ENCODE data around the gene LINC00632. TPM values are rescaled to one million over a fixed set of nuclear protein-coding genes. Genes with fewer than 3 reads are reported as not detected.

Gene LINC00632
- total and polyA plus RNA-seq, 10 donors, result 0.12 to 143 (median 24.7) TPM

GRCh38 chrX:140821280-140821679 lies 111.7 kb downstream of the LINC00632 start:
- H3K27ac ChIP-seq, result no peak overlapping the region
- H3K9me3 ChIP-seq, result no peaks in the 10 kb centered on the region
- no peak overlapping the region for H3K4me3 ChIP-seq
- no peaks in the 10 kb centered on the region for H3K4me1 ChIP-seq
- WGBS, 5 donors, result 45 to 68% (median 54%) methylated on average over 3 of the region's 3 CpGs
- no peak for DNase-seq
- H3K36me3 ChIP-seq, result no peaks in the 10 kb centered on the region
- intact Hi-C loops (cut with DNase I; ENCODE audit: low total_unique reads), result no loop called here
- TF ChIP-seq CTCF (IDR thresholded peaks at IDR 0.05 in 8 of 11, conservative IDR thresholded peaks at IDR 0.05 in 3 of 11) (no peak), POLR2AphosphoS5 (IDR thresholded peaks at IDR 0.05) (no peak), POLR2A (IDR thresholded peaks at IDR 0.05) (no peak)
- H3K27me3 ChIP-seq (replicated peaks in 1 of 7), result peaks cover 0 to 6% (median 0%) of the 10 kb centered on the region in 7 donors

- Histone ChIP-seq H3K36me3 (no peaks in the 10 kb centered on the region), H3K27ac (no peak overlapping the region), H3K4me1 (no peaks in the 10 kb centered on the region), H3K9me3 (no peaks in the 10 kb centered on the region), H3K27me3 (replicated peaks in 1 of 7) (peaks cover 0 to 6% (median 0%) of the 10 kb centered on the region in 7 donors), H3K4me3 (no peak overlapping the region)
- DNase-seq, result no peak
- intact Hi-C loops (cut with DNase I; ENCODE audit: low total_unique reads), result no loop called here
- 11 to 43% (median 17%) methylated on average over 1 of the region's 1 CpG for WGBS, 5 donors
- TF ChIP-seq POLR2A (IDR thresholded peaks at IDR 0.05) (no peak), POLR2AphosphoS5 (IDR thresholded peaks at IDR 0.05) (no peak), CTCF (IDR thresholded peaks at IDR 0.05 in 8 of 11, conservative IDR thresholded peaks at IDR 0.05 in 3 of 11) (no peak)
These were observed 112.6 kb downstream of the LINC00632 start for GRCh38 chrX:140822184-140822583.

GRCh38 chrX:140822861-140823260 lies 113.3 kb downstream of the LINC00632 start:
- H3K27me3 ChIP-seq (replicated peaks in 1 of 7), result peaks cover 0 to 4% (median 0%) of the 10 kb centered on the region in 7 donors
- no peaks in the 10 kb centered on the region for H3K4me1 ChIP-seq
- H3K27ac ChIP-seq, result no peak overlapping the region
- TF ChIP-seq POLR2A (IDR thresholded peaks at IDR 0.05), result no peak
- no peak for TF ChIP-seq POLR2AphosphoS5 (IDR thresholded peaks at IDR 0.05)
- H3K9me3 ChIP-seq, result no peaks in the 10 kb centered on the region
- H3K4me3 ChIP-seq, result no peak overlapping the region
- WGBS, 5 donors, result 19 to 41% (median 27%) methylated on average over 3 of the region's 3 CpGs
- H3K36me3 ChIP-seq, result no peaks in the 10 kb centered on the region
- intact Hi-C loops (cut with DNase I; ENCODE audit: low total_unique reads), result no loop called here
- no peak for DNase-seq

GRCh38 chrX:140836874-140837273 lies 127.3 kb downstream of the LINC00632 start:
- H3K4me1 ChIP-seq, result no peaks in the 10 kb centered on the region
- 29 to 53% (median 42%) methylated on average over 2 of the region's 2 CpGs for WGBS, 5 donors
- no peak overlapping the region for H3K4me3 ChIP-seq
- intact Hi-C loops (cut with DNase I; ENCODE audit: low total_unique reads), result no loop called here
- TF ChIP-seq CTCF (IDR thresholded peaks at IDR 0.05 in 8 of 11, conservative IDR thresholded peaks at IDR 0.05 in 3 of 11), result no peak
- no peak for TF ChIP-seq POLR2A (IDR thresholded peaks at IDR 0.05)
- no peak for TF ChIP-seq POLR2AphosphoS5 (IDR thresholded peaks at IDR 0.05)
- H3K36me3 ChIP-seq, result no peaks in the 10 kb centered on the region
- H3K9me3 ChIP-seq, result no peaks in the 10 kb centered on the region
- DNase-seq, result no peak
- H3K27me3 ChIP-seq (replicated peaks in 1 of 7), result peaks cover 0 to 3% (median 0%) of the 10 kb centered on the region in 7 donors
- no peak overlapping the region for H3K27ac ChIP-seq

Other genes starting within 250 kb of the LINC00632 start
- not detected for gene SOX3, start 204.7 kb upstream of the LINC00632 start, total RNA-seq
- under 1 TPM in 1 of 3 donors, not detected in 2; 0.68 TPM for gene SOX3, start 204.7 kb upstream of the LINC00632 start, polyA plus RNA-seq

All from spleen (tissue), 11 donors.